Hepatocyte (in vitro differentiated cells): ENCODE data around the gene STK11IP. TPM values are rescaled to one million over a fixed set of nuclear protein-coding genes. Genes with fewer than 3 reads are reported as not detected.

Experiments used
- DNase-seq: peaks from one replicate; pipeline ENCODE4 v3.0.0-alpha.2; 2016; ENCODE audit warnings: low spot score
- H2AFZ ChIP-seq: fragments of 200-600 bp; sonication (generic); 2 replicates; pipeline ENCODE4 v1.6.0; 2016; ENCODE audit warnings: antibody characterized with exemption, mild to moderate bottlenecking
- H3K27ac ChIP-seq: fragments of 200-600 bp; sonication (generic); 2 replicates; pipeline ENCODE4 v1.5.1; 2016; ENCODE audit warnings: mild to moderate bottlenecking
- H3K27me3 ChIP-seq: fragments of 200-600 bp; sonication (generic); 2 replicates; pipeline ENCODE4 v1.6.1; 2016
- H3K36me3 ChIP-seq: fragments of 200-600 bp; sonication (generic); replicated peaks from 2 replicates; pipeline ENCODE4 v1.5.1; 2016; ENCODE audit warnings: low read depth; ENCODE audit not compliant: insufficient read depth
- H3K4me1 ChIP-seq: fragments of 200-600 bp; sonication (generic); 2 replicates; pipeline ENCODE4 v1.5.1; 2016; ENCODE audit warnings: mild to moderate bottlenecking, moderate library complexity; ENCODE audit not compliant: insufficient read depth
- H3K4me2 ChIP-seq: fragments of 200-600 bp; sonication (generic); 2 replicates; pipeline ENCODE4 v1.6.0; 2016
- H3K4me3 ChIP-seq: fragments of 200-600 bp; sonication (generic); 2 replicates; pipeline ENCODE4 v1.5.1; 2016; ENCODE audit warnings: mild to moderate bottlenecking
- H3K79me2 ChIP-seq: fragments of 200-600 bp; sonication (generic); 2 replicates; pipeline ENCODE4 v1.6.0; 2017; ENCODE audit warnings: mild to moderate bottlenecking
- H3K9me2 ChIP-seq: fragments of 200-600 bp; sonication (generic); replicated peaks from 2 replicates; pipeline ENCODE4 v1.6.0; 2017; ENCODE audit warnings: mild to moderate bottlenecking; ENCODE audit not compliant: insufficient read depth
- H3K9me3 ChIP-seq: fragments of 200-600 bp; sonication (generic); 2 replicates; pipeline ENCODE4 v1.5.1; 2016; ENCODE audit warnings: low read depth, mild to moderate bottlenecking
- H4K20me1 ChIP-seq: fragments of 200-600 bp; sonication (generic); 2 replicates; pipeline ENCODE4 v1.6.0; 2016; ENCODE audit warnings: mild to moderate bottlenecking; ENCODE audit not compliant: insufficient read depth, poor library complexity, severe bottlenecking
- EZH2 ChIP-seq: fragments of 200-600 bp; sonication (generic); IDR thresholded peaks from 2 replicates; pipeline ENCODE4 v1.6.1; 2016; ENCODE audit warnings: antibody characterized with exemption, mild to moderate bottlenecking, borderline replicate concordance
- EZH2phosphoT487 ChIP-seq: fragments of 200-600 bp; sonication (generic); IDR thresholded peaks from one replicate; pipeline ENCODE4 v1.6.1; 2018; ENCODE audit warnings: antibody characterized with exemption, mild to moderate bottlenecking, low read depth, moderate library complexity; ENCODE audit not compliant: unreplicated experiment, severe bottlenecking
- WGBS: methylation state at CpG from one replicate; pipeline ENCODE4 v1.1.6; 2016; ENCODE audit warnings: low lambda C conversion rate; ENCODE audit errors: missing lambda C conversion rate; 5-methylcytosine and 5-hydroxymethylcytosine counted together
- polyA plus RNA-seq: library from polyadenylated mRNA; unstranded; fragments of >200 nt; fragmentation: Nextera tagmentation; extraction: Ambion mirVana; gene quantifications from 2 replicates; pipeline ENCODE4 v1.2.1, GENCODE V29; 2016
- total RNA-seq: library from RNA; depleted of rRNA; stranded (reverse); fragments of >200 nt; gene quantifications from 2 replicates; pipeline ENCODE4 v1.2.3, GENCODE V29; 2014
- TF ChIP-seq, protein P1 (sequence below): fragments of 200-600 bp; sonication (generic); IDR thresholded peaks from 2 replicates; pipeline ENCODE4 v1.5.1; 2016; ENCODE audit warnings: antibody characterized with exemption, mild to moderate bottlenecking; ENCODE audit not compliant: poor library complexity

STK11IP gene
- total and polyA plus RNA-seq, 2 experiments from 2014 or later, result 16.7 to 17.6 TPM

DNA sequence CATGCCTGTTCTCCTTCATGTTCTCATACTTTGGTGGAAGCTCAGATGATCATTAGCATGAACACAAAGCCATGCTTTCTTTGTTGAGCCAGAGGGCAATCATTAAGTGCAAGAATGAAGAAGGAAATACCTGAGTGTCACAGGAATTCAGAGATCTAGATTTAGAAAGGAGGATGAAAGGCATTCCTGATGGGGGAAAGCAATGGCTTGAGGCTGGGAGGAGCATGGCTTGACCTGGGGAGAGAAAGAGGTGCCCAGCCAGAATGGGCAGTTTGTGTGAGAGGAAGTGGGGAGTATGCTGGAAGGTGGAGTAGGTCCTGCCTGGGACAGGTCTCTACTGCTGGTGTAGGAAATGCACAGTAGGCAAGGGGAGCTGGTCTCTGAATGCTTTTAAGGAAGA is 64.9 kb downstream of the STK11IP start:
- Histone ChIP-seq H3K79me2 (no peaks in the 10 kb centered on the region), H4K20me1 (no peaks in the 10 kb centered on the region), H3K27me3 (no peaks in the 10 kb centered on the region), H3K4me3 (no peak overlapping the region), H2AFZ (no peak overlapping the region), H3K27ac (peak overlapping the region; percentile 82), H3K4me1 (peaks cover 9% of the 10 kb centered on the region), H3K9me2 (no peaks in the 10 kb centered on the region), H3K9me3 (no peaks in the 10 kb centered on the region), H3K36me3 (no peaks in the 10 kb centered on the region), H3K4me2 (peak overlapping the region; percentile 34)
- no peak for DNase-seq
- TF ChIP-seq EZH2, result no peak
- TF ChIP-seq, protein P1, sequence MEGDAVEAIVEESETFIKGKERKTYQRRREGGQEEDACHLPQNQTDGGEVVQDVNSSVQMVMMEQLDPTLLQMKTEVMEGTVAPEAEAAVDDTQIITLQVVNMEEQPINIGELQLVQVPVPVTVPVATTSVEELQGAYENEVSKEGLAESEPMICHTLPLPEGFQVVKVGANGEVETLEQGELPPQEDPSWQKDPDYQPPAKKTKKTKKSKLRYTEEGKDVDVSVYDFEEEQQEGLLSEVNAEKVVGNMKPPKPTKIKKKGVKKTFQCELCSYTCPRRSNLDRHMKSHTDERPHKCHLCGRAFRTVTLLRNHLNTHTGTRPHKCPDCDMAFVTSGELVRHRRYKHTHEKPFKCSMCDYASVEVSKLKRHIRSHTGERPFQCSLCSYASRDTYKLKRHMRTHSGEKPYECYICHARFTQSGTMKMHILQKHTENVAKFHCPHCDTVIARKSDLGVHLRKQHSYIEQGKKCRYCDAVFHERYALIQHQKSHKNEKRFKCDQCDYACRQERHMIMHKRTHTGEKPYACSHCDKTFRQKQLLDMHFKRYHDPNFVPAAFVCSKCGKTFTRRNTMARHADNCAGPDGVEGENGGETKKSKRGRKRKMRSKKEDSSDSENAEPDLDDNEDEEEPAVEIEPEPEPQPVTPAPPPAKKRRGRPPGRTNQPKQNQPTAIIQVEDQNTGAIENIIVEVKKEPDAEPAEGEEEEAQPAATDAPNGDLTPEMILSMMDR, result no peak
- TF ChIP-seq EZH2phosphoT487, result no peak

- Histone ChIP-seq H3K4me2 (no peak overlapping the region), H3K36me3 (no peaks in the 10 kb centered on the region), H3K9me3 (no peaks in the 10 kb centered on the region), H3K9me2 (no peaks in the 10 kb centered on the region), H2AFZ (no peak overlapping the region), H3K27ac (peak overlapping the region; percentile 82), H3K4me3 (no peak overlapping the region), H3K79me2 (no peaks in the 10 kb centered on the region), H3K4me1 (peaks cover 9% of the 10 kb centered on the region), H3K27me3 (no peaks in the 10 kb centered on the region), H4K20me1 (no peaks in the 10 kb centered on the region)
- WGBS, result 84% methylated on average over 11 of the region's 11 CpGs
- TF ChIP-seq EZH2, result no peak
- TF ChIP-seq, protein P1, result no peak
- TF ChIP-seq EZH2phosphoT487, result no peak
- no peak for DNase-seq
Observed at GRCh38 chr2:219663116-219663762, 65.6 kb downstream of the STK11IP start.

- Histone ChIP-seq H3K9me2 (no peaks in the 10 kb centered on the region), H3K27me3 (no peaks in the 10 kb centered on the region), H2AFZ (no peak overlapping the region), H3K4me3 (no peak overlapping the region), H3K36me3 (no peaks in the 10 kb centered on the region), H4K20me1 (no peaks in the 10 kb centered on the region), H3K9me3 (no peaks in the 10 kb centered on the region), H3K27ac (no peak overlapping the region), H3K79me2 (no peaks in the 10 kb centered on the region), H3K4me1 (peaks cover 9% of the 10 kb centered on the region), H3K4me2 (no peak overlapping the region)
- DNase-seq, result no peak
- TF ChIP-seq EZH2phosphoT487, result no peak
- WGBS, result 95% methylated on average over 5 of the region's 5 CpGs
Observed at GRCh38 chr2:219664041-219664440, 66.4 kb downstream of the STK11IP start.

DNA sequence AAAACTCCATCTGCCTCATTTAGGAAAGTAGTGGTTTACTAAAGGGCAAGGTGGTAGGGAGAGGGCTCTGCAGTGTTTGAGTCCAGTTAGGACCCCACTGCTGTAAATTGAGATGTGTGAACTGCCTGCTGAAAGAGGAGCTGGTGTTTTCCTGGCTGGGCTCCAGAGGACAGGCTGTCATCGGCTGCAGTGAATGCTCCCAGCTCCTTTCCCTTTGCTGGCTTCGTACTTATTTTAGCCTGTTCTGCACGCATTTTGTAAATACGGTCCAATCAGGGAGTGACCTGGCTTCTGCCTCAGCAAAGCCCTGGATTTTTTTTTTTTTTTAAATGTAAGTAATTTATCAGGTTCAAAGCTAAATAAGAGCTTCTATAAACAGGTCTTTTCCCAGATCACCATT is 67.3 kb downstream of the STK11IP start:
- H3K79me2 ChIP-seq, result no peaks in the 10 kb centered on the region
- H3K4me3 ChIP-seq, result no peak overlapping the region
- no peaks in the 10 kb centered on the region for H3K9me2 ChIP-seq
- H4K20me1 ChIP-seq, result no peaks in the 10 kb centered on the region
- TF ChIP-seq, protein P1, result no peak
- TF ChIP-seq EZH2phosphoT487, result no peak
- no peak for TF ChIP-seq EZH2
- H3K27me3 ChIP-seq, result no peaks in the 10 kb centered on the region
- no peak overlapping the region for H3K4me2 ChIP-seq
- H3K4me1 ChIP-seq, result peaks cover 9% of the 10 kb centered on the region
- H3K36me3 ChIP-seq, result no peaks in the 10 kb centered on the region
- 66% methylated on average over 4 of the region's 4 CpGs for WGBS
- DNase-seq, result peak; percentile 63
- no peak overlapping the region for H3K27ac ChIP-seq
- H3K9me3 ChIP-seq, result no peaks in the 10 kb centered on the region
- no peak overlapping the region for H2AFZ ChIP-seq
